Osteoblast (primary cell): ENCODE measurements around the gene SMIM24. TPM values are rescaled to one million over a fixed set of nuclear protein-coding genes. Genes with fewer than 3 reads are reported as not detected.
"Not testable (repeated sequence)": the region's sequence is repeated elsewhere in the genome, so short reads cannot be mapped to it uniquely, and the experiment has no call there.

ENCODE experiments used
- DNase-seq: peaks from one replicate; pipeline ENCODE4 v3.0.0; 2011; ENCODE audit warnings: low spot score, mixed read lengths; ENCODE audit not compliant: insufficient read length; ENCODE audit errors: missing footprints
- H2AFZ ChIP-seq: 2 replicates; pipeline ENCODE4 v1.6.0; 2011; ENCODE audit warnings: mild to moderate bottlenecking, low read length
- H3K27ac ChIP-seq: 2 replicates; pipeline ENCODE4 v1.5.1; 2011; ENCODE audit warnings: mild to moderate bottlenecking, low read depth, low read length, moderate library complexity
- H3K27me3 ChIP-seq: 2 replicates; pipeline ENCODE4 v1.6.0; 2012; ENCODE audit warnings: mild to moderate bottlenecking, control low read depth, inconsistent platforms, low read length, moderate library complexity; ENCODE audit not compliant: insufficient read depth
- H3K36me3 ChIP-seq: 2 replicates; pipeline ENCODE4 v1.5.1; 2011; ENCODE audit warnings: mild to moderate bottlenecking, low read length, control low read depth, moderate library complexity; ENCODE audit not compliant: insufficient read depth
- H3K4me1 ChIP-seq: 2 replicates; pipeline ENCODE4 v1.5.1; 2011; ENCODE audit warnings: mild to moderate bottlenecking, low read length, control low read depth, moderate library complexity; ENCODE audit not compliant: insufficient read depth
- H3K4me2 ChIP-seq: 2 replicates; pipeline ENCODE4 v1.6.0; 2011; ENCODE audit warnings: mild to moderate bottlenecking, low read length; ENCODE audit not compliant: insufficient read depth
- H3K4me3 ChIP-seq: fragments of 200-600 bp; sonication (generic); 3 replicates; pipeline ENCODE4 v1.5.1; 2012; ENCODE audit warnings: mild to moderate bottlenecking, low read length, inconsistent platforms; ENCODE audit not compliant: insufficient read depth
- H3K79me2 ChIP-seq: 2 replicates; pipeline ENCODE4 v1.6.0; 2012; ENCODE audit warnings: mild to moderate bottlenecking, low read length, control low read depth, inconsistent platforms; ENCODE audit not compliant: insufficient read depth
- H3K9me3 ChIP-seq: 2 replicates; pipeline ENCODE4 v1.5.1; 2011; ENCODE audit warnings: low read depth, low read length, control low read depth
- H4K20me1 ChIP-seq: 2 replicates; pipeline ENCODE4 v1.6.0; 2012; ENCODE audit warnings: mild to moderate bottlenecking, low read length, control low read depth; ENCODE audit not compliant: insufficient read depth
- total RNA-seq: library from RNA; depleted of rRNA; stranded (reverse); fragments of >200 nt; gene quantifications from 2 replicates; pipeline ENCODE4 v1.2.3, GENCODE V29; 2012
- TF ChIP-seq, protein P1 (sequence below): IDR thresholded peaks from 2 replicates; pipeline ENCODE4 v1.5.1; 2011; ENCODE audit warnings: mild to moderate bottlenecking, low read depth, low read length, moderate library complexity; ENCODE audit errors: extremely low read depth

SMIM24 gene
- total RNA-seq, 1 donor, result not detected

DNA sequence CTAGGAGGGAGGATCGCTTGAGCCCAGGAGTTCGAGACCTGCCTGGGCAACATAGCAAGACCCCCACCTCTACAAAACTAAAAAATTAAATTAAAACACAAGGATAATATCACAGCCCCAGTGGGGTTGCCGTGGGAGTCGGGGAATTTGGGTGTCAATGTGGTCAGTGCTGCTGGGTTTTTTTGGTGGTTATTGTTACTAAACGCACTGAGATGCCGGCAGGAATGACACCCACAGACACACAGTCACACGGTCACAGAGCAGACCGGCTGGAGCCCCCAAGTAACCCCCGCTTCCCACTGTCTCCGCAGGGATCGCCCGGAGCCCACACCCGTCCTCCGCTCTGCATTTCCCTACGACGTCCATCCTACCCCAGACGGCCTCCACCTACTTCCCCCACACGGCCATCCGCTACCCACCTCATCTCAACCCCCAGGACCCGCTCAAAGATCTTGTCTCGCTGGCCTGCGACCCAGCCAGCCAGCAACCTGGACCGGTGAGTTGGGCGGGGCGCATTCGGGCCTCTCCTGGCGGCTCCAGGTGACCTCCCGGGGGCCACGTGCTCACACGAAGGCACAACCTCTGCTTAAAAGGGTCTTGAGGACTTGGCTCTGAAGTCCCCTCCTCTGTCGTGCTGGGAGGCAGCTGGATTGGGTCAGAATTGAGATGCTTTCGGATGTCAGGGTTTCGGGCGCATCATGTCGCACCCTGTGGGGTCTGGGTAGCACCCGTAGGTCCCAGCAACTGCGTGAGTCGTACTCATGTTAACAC, 28.0 kb downstream of the SMIM24 start:
- no peak overlapping the region for H3K4me3 ChIP-seq
- H3K79me2 ChIP-seq, result peaks cover 67% of the 10 kb centered on the region
- peaks cover 51% of the 10 kb centered on the region for H3K36me3 ChIP-seq
- TF ChIP-seq, protein P1, sequence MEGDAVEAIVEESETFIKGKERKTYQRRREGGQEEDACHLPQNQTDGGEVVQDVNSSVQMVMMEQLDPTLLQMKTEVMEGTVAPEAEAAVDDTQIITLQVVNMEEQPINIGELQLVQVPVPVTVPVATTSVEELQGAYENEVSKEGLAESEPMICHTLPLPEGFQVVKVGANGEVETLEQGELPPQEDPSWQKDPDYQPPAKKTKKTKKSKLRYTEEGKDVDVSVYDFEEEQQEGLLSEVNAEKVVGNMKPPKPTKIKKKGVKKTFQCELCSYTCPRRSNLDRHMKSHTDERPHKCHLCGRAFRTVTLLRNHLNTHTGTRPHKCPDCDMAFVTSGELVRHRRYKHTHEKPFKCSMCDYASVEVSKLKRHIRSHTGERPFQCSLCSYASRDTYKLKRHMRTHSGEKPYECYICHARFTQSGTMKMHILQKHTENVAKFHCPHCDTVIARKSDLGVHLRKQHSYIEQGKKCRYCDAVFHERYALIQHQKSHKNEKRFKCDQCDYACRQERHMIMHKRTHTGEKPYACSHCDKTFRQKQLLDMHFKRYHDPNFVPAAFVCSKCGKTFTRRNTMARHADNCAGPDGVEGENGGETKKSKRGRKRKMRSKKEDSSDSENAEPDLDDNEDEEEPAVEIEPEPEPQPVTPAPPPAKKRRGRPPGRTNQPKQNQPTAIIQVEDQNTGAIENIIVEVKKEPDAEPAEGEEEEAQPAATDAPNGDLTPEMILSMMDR, result no peak
- H2AFZ ChIP-seq, result no peak overlapping the region
- peaks cover 14% of the 10 kb centered on the region for H3K4me1 ChIP-seq
- H3K4me2 ChIP-seq, result no peak overlapping the region
- peak overlapping the region; percentile 97 for H3K27ac ChIP-seq
- H3K9me3 ChIP-seq, result no peaks in the 10 kb centered on the region
- no peak for DNase-seq
- peaks cover 38% of the 10 kb centered on the region for H4K20me1 ChIP-seq
- no peaks in the 10 kb centered on the region for H3K27me3 ChIP-seq

GRCh38 chr19:3451451-3451866, 28.9 kb downstream of the SMIM24 start:
- Histone ChIP-seq H3K4me3 (no peak overlapping the region), H2AFZ (no peak overlapping the region), H3K27me3 (no peaks in the 10 kb centered on the region), H3K79me2 (peaks cover 65% of the 10 kb centered on the region), H3K9me3 (no peaks in the 10 kb centered on the region), H4K20me1 (peaks cover 31% of the 10 kb centered on the region), H3K4me1 (peaks cover 10% of the 10 kb centered on the region), H3K27ac (peak overlapping the region; percentile 97), H3K36me3 (peaks cover 54% of the 10 kb centered on the region), H3K4me2 (no peak overlapping the region)
- DNase-seq, result peak; percentile 73
- TF ChIP-seq, protein P1, result no peak

DNA sequence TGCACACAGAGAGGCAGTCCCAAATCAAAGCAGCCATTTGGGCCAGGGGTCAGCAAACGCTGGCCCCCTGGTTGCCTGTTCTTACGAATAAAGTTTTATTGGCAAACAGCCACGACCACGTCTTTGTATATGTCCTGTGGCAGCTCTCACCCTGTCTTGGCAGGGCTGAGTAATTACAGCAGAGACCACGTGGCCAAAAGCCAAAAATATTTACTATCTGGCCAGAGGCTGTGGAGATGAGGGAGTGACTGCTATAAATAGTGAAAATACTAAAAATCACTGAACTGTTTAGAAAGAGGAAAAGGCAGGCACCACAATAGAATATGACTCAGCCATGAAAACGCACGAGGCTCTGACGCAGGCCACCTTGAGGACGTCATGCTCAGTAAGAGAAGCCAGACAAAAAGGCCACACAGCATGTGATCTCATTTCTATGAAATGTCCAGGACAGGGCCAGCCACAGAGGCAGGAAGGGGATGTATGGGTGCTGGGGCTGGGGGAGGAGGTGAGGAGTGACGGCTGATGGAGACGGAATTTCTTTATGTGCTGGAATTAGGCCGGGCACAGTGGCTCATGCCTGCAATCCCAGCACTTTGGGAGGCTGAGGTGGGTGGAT, 29.4 kb downstream of the SMIM24 start:
- Histone ChIP-seq H3K79me2 (peaks cover 65% of the 10 kb centered on the region), H3K4me1 (peaks cover 10% of the 10 kb centered on the region), H2AFZ (no peak overlapping the region), H4K20me1 (peaks cover 32% of the 10 kb centered on the region), H3K27ac (peak overlapping the region; percentile 97), H3K27me3 (no peaks in the 10 kb centered on the region), H3K4me3 (no peak overlapping the region), H3K4me2 (no peak overlapping the region), H3K9me3 (no peaks in the 10 kb centered on the region), H3K36me3 (peaks cover 58% of the 10 kb centered on the region)
- TF ChIP-seq, protein P1, result no peak
- peak; percentile 99 for DNase-seq

DNA sequence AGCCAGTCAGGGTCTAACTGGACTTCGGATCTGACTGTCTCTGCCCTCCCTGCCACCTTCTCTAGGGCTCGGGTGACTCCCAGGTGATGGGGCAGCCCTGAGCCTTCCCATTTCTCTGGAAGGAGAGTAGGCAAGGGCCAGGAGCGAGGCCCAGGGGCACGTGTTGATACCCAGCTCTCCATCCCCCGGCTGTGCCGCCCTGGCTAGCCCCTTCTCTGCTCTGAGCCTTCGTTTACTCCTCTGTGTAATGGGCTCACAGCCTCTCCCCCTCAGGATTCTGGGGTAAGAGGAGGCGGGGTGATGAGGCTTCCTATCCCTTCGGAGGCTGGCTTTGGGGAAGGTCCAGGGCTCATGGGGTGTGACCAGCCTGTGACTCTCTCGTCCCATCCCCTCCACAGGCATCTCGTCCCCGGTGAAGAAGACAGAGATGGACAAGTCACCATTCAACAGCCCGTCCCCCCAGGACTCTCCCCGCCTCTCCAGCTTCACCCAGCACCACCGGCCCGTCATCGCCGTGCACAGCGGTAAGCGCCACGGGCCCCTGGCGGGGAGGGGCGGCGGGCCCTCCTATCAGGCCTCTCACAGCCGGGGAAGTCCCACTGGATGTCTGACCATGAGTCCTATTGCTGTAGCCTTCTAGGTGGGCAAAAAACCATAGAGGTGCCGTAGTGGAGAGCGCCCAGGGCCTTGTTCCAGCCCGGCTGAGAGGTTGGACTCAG, 31.6 kb downstream of the SMIM24 start:
- H3K36me3 ChIP-seq, result peaks cover 57% of the 10 kb centered on the region
- H3K27me3 ChIP-seq, result no peaks in the 10 kb centered on the region
- H3K27ac ChIP-seq, result no peak overlapping the region
- H3K4me2 ChIP-seq, result no peak overlapping the region
- peaks cover 10% of the 10 kb centered on the region for H3K4me1 ChIP-seq
- H2AFZ ChIP-seq, result no peak overlapping the region
- TF ChIP-seq, protein P1, result no peak
- peaks cover 65% of the 10 kb centered on the region for H3K79me2 ChIP-seq
- no peak for DNase-seq
- no peaks in the 10 kb centered on the region for H3K9me3 ChIP-seq
- no peak overlapping the region for H3K4me3 ChIP-seq
- H4K20me1 ChIP-seq, result peaks cover 35% of the 10 kb centered on the region

DNA sequence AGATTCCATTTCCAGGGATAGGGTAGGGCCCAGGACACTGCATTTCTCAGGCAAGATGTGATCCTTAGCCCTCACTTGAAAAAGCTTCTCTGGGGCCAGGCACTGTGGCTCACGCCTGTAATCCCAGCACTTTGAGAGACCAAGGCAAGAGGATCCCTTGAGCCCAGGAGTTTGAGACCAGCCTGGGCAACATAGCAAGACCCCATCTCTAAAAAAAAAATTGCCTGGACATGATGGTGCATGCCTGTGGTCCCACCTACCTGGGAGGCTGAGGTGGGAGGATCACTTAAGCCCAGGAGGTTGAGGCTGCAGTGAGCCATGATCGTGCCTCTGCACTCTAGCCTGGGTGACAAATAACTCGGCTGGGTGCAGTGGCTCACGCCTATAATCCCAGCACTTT, 33.7 kb downstream of the SMIM24 start:
- H3K27ac ChIP-seq, result peak overlapping the region; percentile 17
- peaks cover 44% of the 10 kb centered on the region for H4K20me1 ChIP-seq
- not testable (repeated sequence) for H3K9me3 ChIP-seq, H3K4me3 ChIP-seq, H3K4me1 ChIP-seq, H3K27me3 ChIP-seq, H2AFZ ChIP-seq, H3K4me2 ChIP-seq, DNase-seq
- H3K36me3 ChIP-seq, result peaks cover 47% of the 10 kb centered on the region
- H3K79me2 ChIP-seq, result peaks cover 65% of the 10 kb centered on the region
